HCT116 (cell line): Measurements from ENCODE around the gene IPCEF1. TPM values are rescaled to one million over a fixed set of nuclear protein-coding genes. Genes with fewer than 3 reads are reported as not detected.

Source experiments
- ATAC-seq: fragments of 200-7000 bp; cut with Tn5 transposase; 2 replicates; pipeline ENCODE4 v1.9.1; 2020; ENCODE audit warnings: mild to moderate bottlenecking, moderate library complexity
- BruUV-seq: library from RNA; stranded (reverse); fragments of 400-500 nt; replicated peaks from 2 replicates; lab custom pipeline; 2021; lab: Mats Ljungman, UMichigan
- CTCF ChIA-PET: fragments of 300-600 bp; sonication (Branson Sonifier 250); formaldehyde crosslinking; loops from one replicate; lab custom pipeline; 2021; ENCODE audit warnings: antibody characterized with exemption; lab: Charles Lee
- POLR2A ChIA-PET: fragments of 300-600, 350-600 bp; sonication (Branson Sonifier 250); formaldehyde crosslinking; loops from one replicate; lab custom pipeline; 2021; ENCODE audit warnings: antibody characterized with exemption; lab: Charles Lee
- RAD21 ChIA-PET, 2 experiments: fragments of 300-600 bp; sonication (Branson Sonifier 250); formaldehyde crosslinking; loops; one replicate each; lab custom pipeline; 2023; ENCODE audit warnings: low total read pairs in 2 of 2; ENCODE audit not compliant: uncharacterized antibody in 2 of 2, unreplicated experiment in 2 of 2, low non-redundant PET in 1 of 2; lab: Charles Lee
- DNase-seq: peaks from one replicate; pipeline ENCODE4 v3.0.0-alpha.2; 2010; ENCODE audit warnings: low read depth, low spot score
- H2AFZ ChIP-seq: fragments of 200-600 bp; shearing (Covaris generic), sonication (generic); 2 replicates; pipeline ENCODE4 v1.6.1; 2017; ENCODE audit warnings: low read depth, mixed run types, mixed read lengths, antibody characterized with exemption, low read length; ENCODE audit not compliant: poor library complexity, severe bottlenecking
- H3K27ac ChIP-seq: 2 replicates; pipeline ENCODE4 v1.5.1; 2012; ENCODE audit warnings: low read depth, low read length
- H3K27me3 ChIP-seq: fragments of 200-600 bp; sonication (generic); 2 replicates; pipeline ENCODE4 v1.6.1; 2016; ENCODE audit warnings: mixed run types, low read length, mixed read lengths; ENCODE audit not compliant: insufficient read depth
- H3K36me3 ChIP-seq, 2 experiments: fragments of 200-500 bp in 1 of 2; fragments of 200-600 bp in 1 of 2; sonication (Bioruptor generic) in 1 of 2; sonication (generic) in 1 of 2; 2 replicates each; pipeline versions ENCODE4 v1.5.1 to v1.6.1; 2014 to 2016; ENCODE audit warnings: low read length in 2 of 2, inconsistent platforms in 1 of 2, mixed read lengths in 1 of 2, mixed run types in 1 of 2; ENCODE audit not compliant: insufficient read depth in 2 of 2, control insufficient read depth in 1 of 2
- H3K4me1 ChIP-seq, 2 experiments: fragments of 200-600 bp in 1 of 2; sonication (generic) in 1 of 2; 2 replicates each; pipeline versions ENCODE4 v1.5.1 to v1.6.1; 2012 to 2017; ENCODE audit warnings: low read length in 2 of 2, inconsistent platforms in 1 of 2, mild to moderate bottlenecking in 1 of 2, mixed read lengths in 1 of 2, mixed run types in 1 of 2, moderate library complexity in 1 of 2; ENCODE audit not compliant: insufficient read depth in 2 of 2, control insufficient read depth in 1 of 2
- H3K4me2 ChIP-seq: fragments of 200-600 bp; sonication (generic); 2 replicates; pipeline ENCODE4 v1.6.1; 2017; ENCODE audit warnings: mixed run types, low read length, mixed read lengths
- H3K4me3 ChIP-seq, 2 experiments: fragments of 200-600 bp in 1 of 2; sonication (generic) in 1 of 2; replicated peaks in 1 of 2; 2 replicates each; pipeline ENCODE4 v1.5.1; 2011 to 2016; ENCODE audit warnings: low read length in 2 of 2, control low read depth in 1 of 2, low read depth in 1 of 2, mild to moderate bottlenecking in 1 of 2, mixed read lengths in 1 of 2, mixed run types in 1 of 2
- H3K79me2 ChIP-seq: fragments of 200-600 bp; sonication (generic); 2 replicates; pipeline ENCODE4 v1.6.1; 2017; ENCODE audit warnings: mild to moderate bottlenecking, mixed run types, low read length, moderate library complexity, mixed read lengths; ENCODE audit not compliant: insufficient read depth
- H3K9ac ChIP-seq: fragments of 200-600 bp; sonication (generic); 2 replicates; pipeline ENCODE4 v1.6.1; 2016; ENCODE audit warnings: low read length, mixed read lengths
- H3K9me2 ChIP-seq: fragments of 200-600 bp; sonication (generic), shearing (Covaris generic); 2 replicates; pipeline ENCODE4 v1.6.1; 2017; ENCODE audit warnings: mixed run types, mild to moderate bottlenecking, moderate library complexity; ENCODE audit not compliant: insufficient read depth
- H3K9me3 ChIP-seq, 2 experiments: fragments of 200-500 bp in 1 of 2; fragments of 200-600 bp in 1 of 2; sonication (Bioruptor generic) in 1 of 2; sonication (generic) in 1 of 2; 2 replicates each; pipeline ENCODE4 v1.6.1; 2014 to 2017; ENCODE audit warnings: low read length in 2 of 2, mixed read lengths in 2 of 2, inconsistent platforms in 1 of 2, low read depth in 1 of 2, mild to moderate bottlenecking in 1 of 2, mixed run types in 1 of 2, moderate library complexity in 1 of 2; ENCODE audit not compliant: control insufficient read depth in 1 of 2, insufficient read depth in 1 of 2
- H4K20me1 ChIP-seq: fragments of 200-600 bp; sonication (generic), shearing (Covaris generic); 2 replicates; pipeline ENCODE4 v1.6.1; 2017; ENCODE audit warnings: mixed run types, mild to moderate bottlenecking, moderate library complexity; ENCODE audit not compliant: insufficient read depth
- ATF3 ChIP-seq: IDR thresholded peaks from 2 replicates; pipeline ENCODE4 v1.6.1; 2012
- CBX3 ChIP-seq: IDR thresholded peaks from 2 replicates; pipeline ENCODE4 v1.6.1; 2012; ENCODE audit warnings: low read depth
- CTCF ChIP-seq, 3 experiments: fragments of 200-600 bp in 1 of 3; sonication (generic) in 1 of 3; IDR thresholded peaks in 2 of 3; conservative IDR thresholded peaks in 1 of 3; 2 replicates each; pipeline ENCODE4 v1.5.1; 2012 to 2017; ENCODE audit warnings: low read depth in 2 of 3, low read length in 2 of 3, antibody characterized with exemption in 1 of 3, borderline replicate concordance in 1 of 3, control low read depth in 1 of 3, mild to moderate bottlenecking in 1 of 3, mixed read lengths in 1 of 3, mixed run types in 1 of 3, moderate library complexity in 1 of 3; ENCODE audit not compliant: insufficient read depth in 1 of 3
- EGR1 ChIP-seq: IDR thresholded peaks from 2 replicates; pipeline ENCODE4 v1.6.1; 2012; ENCODE audit warnings: low read depth
- FOSL1 ChIP-seq: IDR thresholded peaks from 2 replicates; pipeline ENCODE4 v1.6.1; 2012; ENCODE audit warnings: low read depth
- POLR2A ChIP-seq: IDR thresholded peaks from 2 replicates; pipeline ENCODE4 v1.7.0; 2011; ENCODE audit warnings: borderline replicate concordance; ENCODE audit not compliant: insufficient read depth, insufficient read length; ENCODE audit errors: extremely low read depth
- POLR2AphosphoS5 ChIP-seq: IDR thresholded peaks from 2 replicates; pipeline ENCODE4 v1.6.1; 2011; ENCODE audit warnings: mild to moderate bottlenecking, low read depth, low read length, moderate library complexity
- REST ChIP-seq: IDR thresholded peaks from 2 replicates; pipeline ENCODE4 v1.6.1; 2012; ENCODE audit warnings: low read depth
- SP1 ChIP-seq: IDR thresholded peaks from 2 replicates; pipeline ENCODE4 v1.6.1; 2012; ENCODE audit warnings: low read depth
- SRF ChIP-seq: IDR thresholded peaks from 2 replicates; pipeline ENCODE4 v1.6.1; 2012; ENCODE audit warnings: low read depth
- YY1 ChIP-seq: IDR thresholded peaks from 2 replicates; pipeline ENCODE4 v1.6.1; 2011; ENCODE audit warnings: low read length, low read depth, moderate library complexity, mild to moderate bottlenecking; ENCODE audit not compliant: insufficient replicate concordance; ENCODE audit errors: extremely low read depth
- ZNF274 ChIP-seq: fragments of 200-500 bp; sonication (Bioruptor generic); IDR thresholded peaks from 2 replicates; pipeline ENCODE4 v1.6.1; 2014; ENCODE audit warnings: mild to moderate bottlenecking, low read depth, low read length, inconsistent platforms
- intact Hi-C: fragments of 100-400 bp; cut with micrococcal nuclease; formaldehyde crosslinking; loops from 2 replicates; pipeline ENCODE4 v1.10.0; 2022
- total RNA-seq: library from RNA; stranded (reverse); gene quantifications from one replicate; pipeline ENCODE4 v1.2.1, GENCODE V29; 2021; ENCODE audit not compliant: unreplicated experiment
- TF ChIP-seq, protein P1 (sequence below): IDR thresholded peaks from 2 replicates; pipeline ENCODE4 v1.6.1; 2011; ENCODE audit warnings: mild to moderate bottlenecking, low read length, moderate library complexity; ENCODE audit not compliant: insufficient replicate concordance; ENCODE audit errors: extremely low read depth

Gene IPCEF1
- total RNA-seq, 1 experiment from 2014 or later = 0.32 TPM

- Histone ChIP-seq H4K20me1 (no peaks in the 10 kb centered on the region), H3K79me2 (no peaks in the 10 kb centered on the region), H3K4me3 (no peak overlapping the region), H3K27ac (no peak overlapping the region), H3K9me2 (no peaks in the 10 kb centered on the region; the same call in 1 of the 2 replicates), H2AFZ (no peak overlapping the region), H3K9me3 (no peaks in the 10 kb centered on the region), H3K4me2 (no peak overlapping the region), H3K9ac (no peak overlapping the region), H3K36me3 (no peaks in the 10 kb centered on the region), H3K27me3 (no peaks in the 10 kb centered on the region)
- no TSS peak for BruUV-seq
- intact Hi-C loops = no loop called here
- POLR2A ChIA-PET = no interaction called here
- no peak for ATAC-seq
- RAD21 ChIA-PET = no interaction called here
- no peak for DNase-seq
- CTCF ChIA-PET = no interaction called here
- no peak for TF ChIP-seq ZNF274
- no peak for TF ChIP-seq ATF3
- no peak for TF ChIP-seq FOSL1
- no peak for TF ChIP-seq EGR1
- no peak for TF ChIP-seq CBX3
- no peak for TF ChIP-seq SRF
- no peak for TF ChIP-seq SP1
- TF ChIP-seq REST = no peak
- TF ChIP-seq CTCF (IDR thresholded peaks at IDR 0.05 in 2 of 3, conservative IDR thresholded peaks at IDR 0.05 in 1 of 3; ENCODE audit: borderline replicate concordance in 1 of 3, insufficient read depth in 1 of 3, low read depth in 2 of 3, low read length in 2 of 3) = no peak
- TF ChIP-seq YY1 = no peak
- no peak for TF ChIP-seq POLR2AphosphoS5
- TF ChIP-seq, protein P1, sequence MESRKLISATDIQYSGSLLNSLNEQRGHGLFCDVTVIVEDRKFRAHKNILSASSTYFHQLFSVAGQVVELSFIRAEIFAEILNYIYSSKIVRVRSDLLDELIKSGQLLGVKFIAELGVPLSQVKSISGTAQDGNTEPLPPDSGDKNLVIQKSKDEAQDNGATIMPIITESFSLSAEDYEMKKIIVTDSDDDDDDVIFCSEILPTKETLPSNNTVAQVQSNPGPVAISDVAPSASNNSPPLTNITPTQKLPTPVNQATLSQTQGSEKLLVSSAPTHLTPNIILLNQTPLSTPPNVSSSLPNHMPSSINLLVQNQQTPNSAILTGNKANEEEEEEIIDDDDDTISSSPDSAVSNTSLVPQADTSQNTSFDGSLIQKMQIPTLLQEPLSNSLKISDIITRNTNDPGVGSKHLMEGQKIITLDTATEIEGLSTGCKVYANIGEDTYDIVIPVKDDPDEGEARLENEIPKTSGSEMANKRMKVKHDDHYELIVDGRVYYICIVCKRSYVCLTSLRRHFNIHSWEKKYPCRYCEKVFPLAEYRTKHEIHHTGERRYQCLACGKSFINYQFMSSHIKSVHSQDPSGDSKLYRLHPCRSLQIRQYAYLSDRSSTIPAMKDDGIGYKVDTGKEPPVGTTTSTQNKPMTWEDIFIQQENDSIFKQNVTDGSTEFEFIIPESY = no peak
- TF ChIP-seq POLR2A = no peak
- TF ChIP-seq, all 23 proteins: peak for 0
- H3K4me1 ChIP-seq = peaks cover 2 to 15% of the 10 kb centered on the region in 2 experiments; a peak in 2 of 4 replicates
Observed at GRCh38 chr6:154295733-154296132, 60.9 kb downstream of the IPCEF1 start.
